Breast epithelium (tissue), 4 donors: ENCODE data around the gene RHEX. TPM values are rescaled to one million over a fixed set of nuclear protein-coding genes. Genes with fewer than 3 reads are reported as not detected.

ENCODE experiments used
- DNase-seq, 2 donors: peaks; one replicate each; pipeline ENCODE4 v3.0.0-alpha.2; 2019; ENCODE audit warnings: low spot score in 2 of 2
- H3K27ac ChIP-seq, 2 donors: fragments of 200-600 bp; sonication (generic) in 1 of 2; one replicate each; pipeline ENCODE4 v1.5.1; 2016 to 2019; ENCODE audit warnings: mild to moderate bottlenecking in 1 of 2
- H3K27me3 ChIP-seq, 2 donors: fragments of 200-600 bp; sonication (generic) in 1 of 2; one replicate each; pipeline versions ENCODE4 v1.5.1 to v1.6.0; 2017 to 2019; ENCODE audit warnings: control low read depth in 1 of 2, mild to moderate bottlenecking in 1 of 2
- H3K36me3 ChIP-seq: fragments of 200-600 bp; one replicate; pipeline ENCODE4 v1.5.1; 2019
- H3K4me1 ChIP-seq, 2 donors: fragments of 200-600 bp; sonication (generic); one replicate each; pipeline ENCODE4 v1.5.1; 2016 to 2019; ENCODE audit warnings: control low read depth in 1 of 2
- H3K4me3 ChIP-seq, 3 donors: fragments of 200-600 bp; sonication (generic); 1 replicate in 2 of 3; 2 replicates in 1 of 3; pipeline ENCODE4 v1.5.1; 2016 to 2019; ENCODE audit warnings: mild to moderate bottlenecking in 3 of 3, moderate library complexity in 2 of 3
- H3K9me3 ChIP-seq, 2 donors: fragments of 200-600 bp; sonication (generic) in 1 of 2; one replicate each; pipeline ENCODE4 v1.5.1; 2016 to 2019; ENCODE audit warnings: control low read depth in 1 of 2
- POLR2A ChIP-seq: fragments of 450-650 bp; IDR thresholded peaks from one replicate; pipeline ENCODE4 v1.6.1; 2016; ENCODE audit warnings: antibody characterized with exemption, mild to moderate bottlenecking, moderate library complexity
- POLR2AphosphoS5 ChIP-seq, 3 donors: sonication (generic); formaldehyde crosslinking; IDR thresholded peaks; one replicate each; pipeline ENCODE4 v1.6.1; 2017; ENCODE audit warnings: antibody characterized with exemption in 3 of 3
- intact Hi-C: fragments of 100-400 bp; cut with DNase I; formaldehyde crosslinking; loops from one replicate; pipeline ENCODE4 v1.15.1; 2023; ENCODE audit warnings: low total_unique reads
- total RNA-seq, 3 donors: library from RNA; depleted of rRNA; stranded (reverse); fragments of >200 nt; gene quantifications; one replicate each; pipeline ENCODE4 v1.1.0, GENCODE V29; 2016
- TF ChIP-seq, protein P1 (sequence below), 3 donors: fragments of 450-650 bp; IDR thresholded peaks; one replicate each; pipeline ENCODE4 v1.5.1; 2016 to 2017; ENCODE audit warnings: antibody characterized with exemption in 3 of 3, mild to moderate bottlenecking in 3 of 3, moderate library complexity in 3 of 3

The RHEX gene
- total RNA-seq, 3 donors from 2014 or later: 0.98 to 20.6 (median 4.4) TPM

GRCh38 chr1:206114692-206115640, 62.0 kb downstream of the RHEX start:
- TF ChIP-seq, protein P1, sequence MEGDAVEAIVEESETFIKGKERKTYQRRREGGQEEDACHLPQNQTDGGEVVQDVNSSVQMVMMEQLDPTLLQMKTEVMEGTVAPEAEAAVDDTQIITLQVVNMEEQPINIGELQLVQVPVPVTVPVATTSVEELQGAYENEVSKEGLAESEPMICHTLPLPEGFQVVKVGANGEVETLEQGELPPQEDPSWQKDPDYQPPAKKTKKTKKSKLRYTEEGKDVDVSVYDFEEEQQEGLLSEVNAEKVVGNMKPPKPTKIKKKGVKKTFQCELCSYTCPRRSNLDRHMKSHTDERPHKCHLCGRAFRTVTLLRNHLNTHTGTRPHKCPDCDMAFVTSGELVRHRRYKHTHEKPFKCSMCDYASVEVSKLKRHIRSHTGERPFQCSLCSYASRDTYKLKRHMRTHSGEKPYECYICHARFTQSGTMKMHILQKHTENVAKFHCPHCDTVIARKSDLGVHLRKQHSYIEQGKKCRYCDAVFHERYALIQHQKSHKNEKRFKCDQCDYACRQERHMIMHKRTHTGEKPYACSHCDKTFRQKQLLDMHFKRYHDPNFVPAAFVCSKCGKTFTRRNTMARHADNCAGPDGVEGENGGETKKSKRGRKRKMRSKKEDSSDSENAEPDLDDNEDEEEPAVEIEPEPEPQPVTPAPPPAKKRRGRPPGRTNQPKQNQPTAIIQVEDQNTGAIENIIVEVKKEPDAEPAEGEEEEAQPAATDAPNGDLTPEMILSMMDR (IDR thresholded peaks at IDR 0.05): no peak
- TF ChIP-seq POLR2A (no peak), POLR2AphosphoS5 (IDR thresholded peaks at IDR 0.05) (no peak)
- H3K4me1 ChIP-seq: peaks cover 5 to 6% of the 10 kb centered on the region in 2 donors
- no peak for DNase-seq
- no peaks in the 10 kb centered on the region for H3K27me3 ChIP-seq
- H3K4me3 ChIP-seq: no peak overlapping the region
- H3K36me3 ChIP-seq: no peaks in the 10 kb centered on the region
- H3K27ac ChIP-seq: no peak overlapping the region
- intact Hi-C loops: no loop called here
- no peaks in the 10 kb centered on the region for H3K9me3 ChIP-seq

DNA sequence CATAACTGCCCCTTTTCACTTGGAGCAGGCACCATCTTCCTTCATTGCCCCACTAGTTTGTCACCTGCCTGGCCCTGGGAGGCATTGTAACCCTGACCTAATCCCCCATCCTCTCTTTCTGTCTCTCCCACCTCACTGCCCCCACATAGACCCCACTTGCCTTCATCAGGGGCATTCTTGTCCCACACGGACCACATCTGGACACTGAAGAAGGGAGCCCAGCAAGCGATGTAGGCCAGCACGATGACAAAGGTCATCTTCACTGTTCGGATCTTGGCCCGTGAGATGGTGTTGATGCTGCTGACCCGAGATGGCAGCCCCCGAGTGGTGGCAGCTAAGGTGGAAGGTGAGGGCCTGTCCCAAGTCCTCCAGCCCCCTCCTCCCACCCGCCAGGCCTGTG, 62.8 kb downstream of the RHEX start:
- H3K27ac ChIP-seq: no peak overlapping the region
- TF ChIP-seq POLR2AphosphoS5 (IDR thresholded peaks at IDR 0.05) (no peak), POLR2A (no peak)
- TF ChIP-seq, protein P1 (IDR thresholded peaks at IDR 0.05): no peak
- no peak for DNase-seq
- H3K36me3 ChIP-seq: no peaks in the 10 kb centered on the region
- no peaks in the 10 kb centered on the region for H3K27me3 ChIP-seq
- H3K4me1 ChIP-seq: peaks cover 5 to 6% of the 10 kb centered on the region in 2 donors
- no peaks in the 10 kb centered on the region for H3K9me3 ChIP-seq
- intact Hi-C loops: no loop called here
- H3K4me3 ChIP-seq: no peak overlapping the region

GRCh38 chr1:206116191-206116872, 63.4 kb downstream of the RHEX start:
- DNase-seq: no peak
- H3K4me3 ChIP-seq: no peak overlapping the region
- H3K9me3 ChIP-seq: no peaks in the 10 kb centered on the region
- no peaks in the 10 kb centered on the region for H3K27me3 ChIP-seq
- H3K27ac ChIP-seq: no peak overlapping the region
- H3K36me3 ChIP-seq: no peaks in the 10 kb centered on the region
- TF ChIP-seq, protein P1 (IDR thresholded peaks at IDR 0.05): no peak
- TF ChIP-seq POLR2A: no peak
- TF ChIP-seq POLR2AphosphoS5 (IDR thresholded peaks at IDR 0.05): no peak
- H3K4me1 ChIP-seq: peaks cover 5 to 6% of the 10 kb centered on the region in 2 donors
- intact Hi-C loops: no loop called here

DNA sequence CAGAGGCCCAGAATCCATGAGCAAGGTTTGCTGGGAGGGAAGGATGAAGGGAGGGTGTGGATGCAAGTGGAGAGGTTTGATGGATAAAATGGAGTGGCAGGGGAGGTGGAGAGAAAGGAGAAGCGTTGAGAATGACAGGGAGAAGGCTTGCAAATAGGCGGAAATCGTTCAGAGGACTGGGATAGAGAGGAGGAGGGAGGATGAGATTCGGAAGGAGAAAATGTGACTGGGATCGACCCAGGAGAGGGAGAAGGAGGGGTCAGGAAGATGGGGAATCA, 63.8 kb downstream of the RHEX start:
- no peak for DNase-seq
- Histone ChIP-seq H3K4me3 (peak overlapping the region; percentile 42 to 68 (median 46)), H3K27me3 (no peaks in the 10 kb centered on the region), H3K27ac (no peak overlapping the region), H3K4me1 (peaks cover 5 to 6% of the 10 kb centered on the region in 2 donors), H3K9me3 (no peaks in the 10 kb centered on the region), H3K36me3 (no peaks in the 10 kb centered on the region)
- TF ChIP-seq POLR2AphosphoS5 (IDR thresholded peaks at IDR 0.05) (no peak), POLR2A (no peak)
- TF ChIP-seq, protein P1 (IDR thresholded peaks at IDR 0.05): no peak
- intact Hi-C loops: no loop called here
